Parathyroid adenoma (tissue), 2 donors: ENCODE measurements around the gene DPF3.

Experiments
- H2AFZ ChIP-seq: fragments of 300-600 bp; sonication (generic); one replicate; pipeline ENCODE4 v1.7.0; 2017; ENCODE audit warnings: antibody characterized with exemption, mild to moderate bottlenecking
- H3K27ac ChIP-seq: fragments of 300-600 bp; sonication (generic); one replicate; pipeline ENCODE4 v1.7.0; 2017
- H3K27me3 ChIP-seq: fragments of 300-600 bp; sonication (generic); one replicate; pipeline ENCODE4 v1.7.0; 2017; ENCODE audit warnings: low read length; ENCODE audit not compliant: control insufficient read depth, insufficient read depth
- H3K36me3 ChIP-seq: fragments of 300-600 bp; sonication (generic); one replicate; pipeline ENCODE4 v1.7.0; 2017; ENCODE audit warnings: low read length; ENCODE audit not compliant: control insufficient read depth, insufficient read depth
- H3K4me1 ChIP-seq: fragments of 300-600 bp; sonication (generic); one replicate; pipeline ENCODE4 v1.7.0; 2017; ENCODE audit warnings: control low read depth
- H3K4me2 ChIP-seq: fragments of 300-600 bp; sonication (generic); one replicate; pipeline ENCODE4 v1.7.0; 2017; ENCODE audit warnings: low read length
- H3K4me3 ChIP-seq: fragments of 300-600 bp; sonication (generic); one replicate; pipeline ENCODE4 v1.7.0; 2017; ENCODE audit warnings: low read depth, low read length
- H3K79me2 ChIP-seq: fragments of 300-600 bp; sonication (generic); one replicate; pipeline ENCODE4 v1.7.0; 2017; ENCODE audit warnings: control low read depth
- H3K9ac ChIP-seq: fragments of 300-600 bp; sonication (generic); one replicate; pipeline ENCODE4 v1.7.0; 2017; ENCODE audit warnings: mild to moderate bottlenecking
- H3K9me3 ChIP-seq: fragments of 300-600 bp; sonication (generic); one replicate; pipeline ENCODE4 v1.7.0; 2017; ENCODE audit warnings: low read length; ENCODE audit not compliant: control insufficient read depth
- TF ChIP-seq, protein P1 (sequence below): fragments of 300-600 bp; sonication (generic); IDR thresholded peaks from one replicate; pipeline ENCODE4 v1.7.0; 2017; ENCODE audit warnings: antibody characterized with exemption, mild to moderate bottlenecking
- donor health status: primary hyperparathyroidism.

DPF3 gene

DNA sequence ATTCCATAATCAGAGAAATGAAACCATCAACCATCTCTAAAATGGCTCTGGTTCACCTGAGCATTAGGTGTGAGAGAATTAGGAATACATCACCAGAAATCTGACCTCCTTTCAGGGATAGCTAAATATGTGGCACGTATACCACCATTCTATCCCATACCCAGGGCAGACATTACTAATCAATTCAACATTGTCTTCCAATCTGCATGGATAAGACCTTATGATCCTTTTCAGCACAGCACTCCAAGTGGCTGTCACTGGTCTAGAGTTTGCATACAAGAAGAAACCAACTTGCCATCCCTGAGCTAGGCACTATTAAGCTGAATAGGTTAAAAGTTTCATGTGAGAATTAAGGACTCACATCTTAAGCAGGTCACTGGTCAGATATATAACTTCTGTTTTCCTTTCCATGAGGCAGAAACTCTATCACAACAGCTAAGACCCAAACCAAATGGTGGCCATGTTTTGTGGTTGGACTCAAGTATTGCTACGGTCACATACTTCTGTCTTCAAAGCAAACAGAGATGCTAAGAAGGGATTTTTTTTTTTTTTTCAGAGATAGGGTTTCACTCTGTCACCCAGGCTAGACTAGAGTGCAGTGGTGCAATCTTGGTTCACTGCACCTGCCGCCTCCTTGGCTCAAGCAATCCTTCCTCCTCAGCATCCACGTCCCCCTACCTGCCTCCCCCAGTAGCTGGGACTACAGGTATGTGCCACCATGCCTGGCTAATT is 249.0 kb downstream of the DPF3 start:
- no peaks in the 10 kb centered on the region for H3K36me3 ChIP-seq
- H3K79me2 ChIP-seq, result no peaks in the 10 kb centered on the region
- H2AFZ ChIP-seq, result no peak overlapping the region
- H3K27me3 ChIP-seq, result no peaks in the 10 kb centered on the region
- H3K9me3 ChIP-seq, result no peaks in the 10 kb centered on the region
- no peak overlapping the region for H3K4me2 ChIP-seq
- H3K27ac ChIP-seq, result no peak overlapping the region
- H3K4me3 ChIP-seq, result no peak overlapping the region
- TF ChIP-seq, protein P1, sequence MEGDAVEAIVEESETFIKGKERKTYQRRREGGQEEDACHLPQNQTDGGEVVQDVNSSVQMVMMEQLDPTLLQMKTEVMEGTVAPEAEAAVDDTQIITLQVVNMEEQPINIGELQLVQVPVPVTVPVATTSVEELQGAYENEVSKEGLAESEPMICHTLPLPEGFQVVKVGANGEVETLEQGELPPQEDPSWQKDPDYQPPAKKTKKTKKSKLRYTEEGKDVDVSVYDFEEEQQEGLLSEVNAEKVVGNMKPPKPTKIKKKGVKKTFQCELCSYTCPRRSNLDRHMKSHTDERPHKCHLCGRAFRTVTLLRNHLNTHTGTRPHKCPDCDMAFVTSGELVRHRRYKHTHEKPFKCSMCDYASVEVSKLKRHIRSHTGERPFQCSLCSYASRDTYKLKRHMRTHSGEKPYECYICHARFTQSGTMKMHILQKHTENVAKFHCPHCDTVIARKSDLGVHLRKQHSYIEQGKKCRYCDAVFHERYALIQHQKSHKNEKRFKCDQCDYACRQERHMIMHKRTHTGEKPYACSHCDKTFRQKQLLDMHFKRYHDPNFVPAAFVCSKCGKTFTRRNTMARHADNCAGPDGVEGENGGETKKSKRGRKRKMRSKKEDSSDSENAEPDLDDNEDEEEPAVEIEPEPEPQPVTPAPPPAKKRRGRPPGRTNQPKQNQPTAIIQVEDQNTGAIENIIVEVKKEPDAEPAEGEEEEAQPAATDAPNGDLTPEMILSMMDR, result no peak
- H3K9ac ChIP-seq, result no peak overlapping the region
- no peaks in the 10 kb centered on the region for H3K4me1 ChIP-seq

DNA sequence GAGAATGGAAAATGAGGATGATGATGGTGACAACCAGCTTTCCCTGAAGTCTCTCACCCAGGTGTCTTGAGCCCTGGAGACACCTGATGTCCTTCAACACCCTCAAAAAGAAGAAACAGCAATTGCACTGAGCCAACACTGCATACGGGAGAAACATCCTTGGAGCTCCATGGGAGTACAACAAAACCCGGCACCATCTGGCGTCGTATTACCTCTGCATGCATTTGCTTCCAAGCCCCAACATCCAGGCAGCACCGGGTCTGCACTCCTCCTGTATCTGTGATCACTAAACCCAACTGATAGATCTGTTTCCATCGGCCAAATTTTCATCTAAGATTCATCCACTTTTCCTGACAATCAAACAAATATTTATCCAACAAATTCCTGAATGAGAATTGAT is 249.9 kb downstream of the DPF3 start:
- no peaks in the 10 kb centered on the region for H3K27me3 ChIP-seq
- TF ChIP-seq, protein P1, result no peak
- H3K4me2 ChIP-seq, result no peak overlapping the region
- no peaks in the 10 kb centered on the region for H3K4me1 ChIP-seq
- H3K9me3 ChIP-seq, result no peaks in the 10 kb centered on the region
- no peak overlapping the region for H2AFZ ChIP-seq
- no peaks in the 10 kb centered on the region for H3K36me3 ChIP-seq
- no peak overlapping the region for H3K4me3 ChIP-seq
- H3K9ac ChIP-seq, result no peak overlapping the region
- H3K79me2 ChIP-seq, result no peaks in the 10 kb centered on the region
- H3K27ac ChIP-seq, result no peak overlapping the region

GRCh38 chr14:72643317-72643801 is 250.5 kb downstream of the DPF3 start:
- no peak overlapping the region for H3K4me2 ChIP-seq
- H3K4me1 ChIP-seq, result no peaks in the 10 kb centered on the region
- H3K27me3 ChIP-seq, result no peaks in the 10 kb centered on the region
- H3K9me3 ChIP-seq, result no peaks in the 10 kb centered on the region
- TF ChIP-seq, protein P1, result no peak
- no peaks in the 10 kb centered on the region for H3K36me3 ChIP-seq
- H2AFZ ChIP-seq, result no peak overlapping the region
- no peaks in the 10 kb centered on the region for H3K79me2 ChIP-seq
- H3K9ac ChIP-seq, result no peak overlapping the region
- no peak overlapping the region for H3K4me3 ChIP-seq
- no peak overlapping the region for H3K27ac ChIP-seq

DNA sequence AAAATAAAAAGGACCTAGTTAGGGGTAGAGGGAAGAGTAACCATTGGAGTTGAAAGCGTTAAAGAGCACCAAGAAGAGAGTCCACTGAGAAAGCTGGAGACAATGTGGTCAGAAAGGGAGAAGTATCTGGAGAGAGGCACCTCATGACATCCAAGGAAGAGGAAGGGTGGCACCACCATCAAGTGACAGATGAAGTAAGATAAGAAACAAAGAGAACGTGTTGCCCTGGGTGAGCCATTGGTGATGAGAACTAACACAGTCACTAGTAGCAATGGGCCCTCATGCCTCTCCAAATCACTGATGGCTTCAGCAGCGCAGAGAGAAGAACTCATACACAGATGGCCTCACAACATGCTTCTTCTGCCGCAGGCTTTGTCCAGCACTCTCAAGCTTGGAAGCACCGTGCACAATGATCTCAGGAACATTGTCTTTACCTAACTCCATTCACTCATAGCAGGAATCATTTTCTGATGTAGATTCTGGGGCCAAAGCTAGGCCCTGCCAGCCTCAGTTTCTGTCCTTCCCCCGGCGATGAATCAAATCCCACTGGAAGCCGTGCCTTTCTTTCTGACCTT is 252.9 kb downstream of the DPF3 start:
- H3K4me3 ChIP-seq, result no peak overlapping the region
- no peaks in the 10 kb centered on the region for H3K36me3 ChIP-seq
- TF ChIP-seq, protein P1, result no peak
- H3K9me3 ChIP-seq, result no peaks in the 10 kb centered on the region
- H3K4me2 ChIP-seq, result no peak overlapping the region
- H2AFZ ChIP-seq, result no peak overlapping the region
- no peak overlapping the region for H3K27ac ChIP-seq
- no peaks in the 10 kb centered on the region for H3K27me3 ChIP-seq
- no peaks in the 10 kb centered on the region for H3K79me2 ChIP-seq
- no peak overlapping the region for H3K9ac ChIP-seq
- H3K4me1 ChIP-seq, result no peaks in the 10 kb centered on the region

DNA sequence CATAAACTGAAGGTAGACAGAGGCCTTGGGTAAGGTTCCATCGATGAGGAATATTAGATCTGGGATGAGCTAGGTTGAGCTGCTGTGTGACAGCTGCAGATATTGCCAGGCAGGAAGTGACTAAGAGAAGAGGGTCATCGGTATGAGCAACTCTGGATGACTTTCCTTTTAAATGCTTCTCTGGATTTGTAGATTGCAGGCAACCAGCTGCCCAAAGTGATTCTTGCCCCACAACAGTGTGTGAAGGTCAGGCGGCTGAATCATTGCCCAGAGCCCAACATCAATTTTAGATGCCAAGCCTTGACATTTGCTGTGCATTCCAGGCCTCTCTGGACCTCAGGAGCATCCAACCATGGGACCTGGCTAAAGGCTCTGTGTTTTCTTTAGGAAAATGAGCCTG is 255.9 kb downstream of the DPF3 start:
- no peak overlapping the region for H3K4me2 ChIP-seq
- H3K9ac ChIP-seq, result no peak overlapping the region
- no peaks in the 10 kb centered on the region for H3K27me3 ChIP-seq
- no peaks in the 10 kb centered on the region for H3K36me3 ChIP-seq
- H3K4me1 ChIP-seq, result peaks cover 11% of the 10 kb centered on the region
- no peaks in the 10 kb centered on the region for H3K79me2 ChIP-seq
- H3K4me3 ChIP-seq, result no peak overlapping the region
- no peak overlapping the region for H2AFZ ChIP-seq
- H3K27ac ChIP-seq, result no peak overlapping the region
- TF ChIP-seq, protein P1, result no peak
- H3K9me3 ChIP-seq, result no peaks in the 10 kb centered on the region
